HG03378 (cell line): ENCODE measurements around the gene NFX1.
"Not testable (repeated sequence)": the region's sequence is repeated elsewhere in the genome, so short reads cannot be mapped to it uniquely, and the experiment has no call there.

Source experiments
- ATAC-seq: cut with Tn5 transposase; IDR thresholded peaks from one replicate; pipeline ENCODE4 v1.9.1; 2021; ENCODE audit warnings: mild to moderate bottlenecking, moderate library complexity; ENCODE audit not compliant: unreplicated experiment

NFX1 gene

DNA sequence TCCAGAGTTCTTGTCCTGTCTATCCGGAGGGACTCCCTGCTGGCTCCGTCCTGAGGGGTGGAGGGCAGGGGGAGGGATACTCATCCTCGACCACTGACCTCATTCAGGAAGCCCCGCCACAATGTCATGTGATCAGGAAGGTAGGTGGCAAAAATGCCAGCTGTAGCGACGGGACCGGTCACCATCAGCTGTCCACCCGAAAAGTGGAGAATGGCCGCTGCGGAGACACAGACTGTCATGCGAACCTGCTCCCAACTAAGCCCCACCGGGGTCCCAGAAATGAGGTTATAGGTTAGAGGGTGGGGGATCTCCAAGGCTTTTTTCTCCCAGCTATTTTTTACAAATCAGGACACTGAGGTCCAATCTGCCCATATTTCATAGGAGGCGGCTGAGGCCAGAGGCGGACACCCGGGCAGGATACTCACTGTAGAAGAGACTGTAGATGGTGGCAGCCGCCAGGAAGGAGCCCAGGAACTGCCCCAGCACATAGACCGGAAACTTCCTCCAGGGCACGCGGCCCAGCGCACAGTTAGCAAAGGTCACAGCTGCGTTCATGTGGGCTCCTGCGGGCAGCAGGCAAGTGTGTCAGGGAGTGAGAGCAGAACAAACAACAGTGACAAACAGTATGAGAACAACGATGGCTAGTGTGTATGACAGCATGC, 95.8 kb downstream of the NFX1 start:
- ATAC-seq, result not testable (repeated sequence)

GRCh38 chr9:33386641-33386996, 96.3 kb downstream of the NFX1 start:
- ATAC-seq, result not testable (repeated sequence)

- ATAC-seq, result not testable (repeated sequence)
Observed at GRCh38 chr9:33386998-33387397, 96.7 kb downstream of the NFX1 start.

- no peak for ATAC-seq
Observed at GRCh38 chr9:33388110-33388994, 98.0 kb downstream of the NFX1 start.

GRCh38 chr9:33391111-33391771, 100.9 kb downstream of the NFX1 start:
- ATAC-seq, result not testable (repeated sequence)

DNA sequence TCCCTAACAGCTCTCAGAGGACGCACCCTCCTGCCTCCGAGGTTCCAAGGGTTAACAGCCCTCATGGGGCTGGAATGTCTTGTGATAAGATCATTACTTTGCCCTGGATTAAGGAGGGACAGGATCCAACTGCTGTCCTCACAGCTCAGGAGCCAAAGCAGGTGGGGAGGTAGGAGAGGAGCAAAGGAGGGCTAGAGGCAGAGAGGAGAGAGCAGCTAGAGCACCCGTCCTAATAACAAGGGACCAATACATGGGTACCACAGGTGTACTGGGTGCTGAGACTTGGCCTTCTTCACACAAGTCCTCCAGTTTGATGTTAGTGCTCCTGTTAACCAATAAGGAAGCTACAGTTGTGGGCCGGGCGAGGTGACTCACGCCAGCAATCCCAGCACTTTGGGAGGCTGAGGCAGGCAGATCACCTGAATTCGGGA, 102.3 kb downstream of the NFX1 start:
- ATAC-seq, result not testable (repeated sequence)

GRCh38 chr9:33393581-33393980, 103.3 kb downstream of the NFX1 start:
- ATAC-seq, result no peak

- not testable (repeated sequence) for ATAC-seq
Observed at GRCh38 chr9:33393986-33394385, 103.7 kb downstream of the NFX1 start.

DNA sequence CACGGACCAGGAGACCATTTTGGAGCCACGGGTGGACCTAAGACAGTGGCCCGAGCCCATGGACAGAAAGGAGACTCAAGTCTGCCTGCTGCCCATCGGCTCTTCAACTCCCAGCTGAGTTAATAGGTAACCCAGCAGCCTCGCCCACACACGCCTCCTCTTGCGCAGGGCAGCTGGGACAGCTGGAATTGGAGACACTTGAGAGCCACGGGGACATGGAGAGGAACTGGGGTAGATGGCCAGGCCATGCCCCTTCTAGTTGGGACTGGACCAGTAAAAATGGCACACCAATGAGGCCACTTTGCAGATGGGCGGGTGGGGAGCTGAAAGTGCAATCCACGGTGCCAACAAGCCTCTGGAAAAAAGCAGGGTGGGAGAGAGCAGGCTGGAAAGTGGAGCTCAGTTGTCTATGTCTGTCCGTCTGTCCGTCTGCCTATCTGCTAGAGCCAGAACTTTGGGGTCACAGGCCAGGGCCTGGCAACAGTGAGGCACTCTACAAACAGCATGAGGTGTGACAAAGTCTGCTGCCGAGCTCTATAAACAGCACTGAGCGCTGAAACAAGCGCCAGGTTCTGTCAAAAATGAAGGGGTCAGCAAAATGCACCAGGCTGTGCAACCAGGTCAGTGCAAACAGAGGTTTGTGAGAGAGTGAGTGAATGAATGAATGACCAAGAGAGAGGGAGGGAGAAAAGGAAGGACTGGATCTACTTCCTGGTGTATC, 105.0 kb downstream of the NFX1 start:
- ATAC-seq, result not testable (repeated sequence)

GRCh38 chr9:33397801-33398200, 107.5 kb downstream of the NFX1 start:
- ATAC-seq, result not testable (repeated sequence)

- not testable (repeated sequence) for ATAC-seq
Observed at GRCh38 chr9:33399047-33399446, 108.7 kb downstream of the NFX1 start.

DNA sequence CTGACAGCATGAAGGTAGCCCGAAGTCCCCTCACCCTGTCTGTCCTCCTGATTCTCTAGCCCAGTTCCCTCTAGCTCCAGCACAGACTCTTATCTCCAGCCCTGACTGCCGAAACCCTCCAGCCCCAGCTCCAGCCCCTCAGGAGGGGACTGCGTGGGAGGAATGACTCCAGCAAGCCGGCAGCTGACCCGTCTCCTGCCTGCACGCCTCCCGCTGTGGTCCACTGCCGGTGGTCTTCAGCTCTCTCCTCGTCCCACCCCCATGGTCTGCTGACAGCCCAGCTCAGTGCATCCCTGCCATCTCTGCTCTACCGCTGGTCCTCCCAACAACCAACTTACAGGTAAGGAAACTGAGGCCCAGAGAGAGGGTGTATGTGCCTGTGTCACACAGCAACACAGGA, 111.5 kb downstream of the NFX1 start:
- not testable (repeated sequence) for ATAC-seq

- ATAC-seq, result not testable (repeated sequence)
Observed at GRCh38 chr9:33402371-33402770, 112.1 kb downstream of the NFX1 start, which contains the start of gene AQP7. Gene AQP7 (minus strand): TSS chr9:33402568. CDS start chr9:33401262, 1,306 bp downstream.

DNA sequence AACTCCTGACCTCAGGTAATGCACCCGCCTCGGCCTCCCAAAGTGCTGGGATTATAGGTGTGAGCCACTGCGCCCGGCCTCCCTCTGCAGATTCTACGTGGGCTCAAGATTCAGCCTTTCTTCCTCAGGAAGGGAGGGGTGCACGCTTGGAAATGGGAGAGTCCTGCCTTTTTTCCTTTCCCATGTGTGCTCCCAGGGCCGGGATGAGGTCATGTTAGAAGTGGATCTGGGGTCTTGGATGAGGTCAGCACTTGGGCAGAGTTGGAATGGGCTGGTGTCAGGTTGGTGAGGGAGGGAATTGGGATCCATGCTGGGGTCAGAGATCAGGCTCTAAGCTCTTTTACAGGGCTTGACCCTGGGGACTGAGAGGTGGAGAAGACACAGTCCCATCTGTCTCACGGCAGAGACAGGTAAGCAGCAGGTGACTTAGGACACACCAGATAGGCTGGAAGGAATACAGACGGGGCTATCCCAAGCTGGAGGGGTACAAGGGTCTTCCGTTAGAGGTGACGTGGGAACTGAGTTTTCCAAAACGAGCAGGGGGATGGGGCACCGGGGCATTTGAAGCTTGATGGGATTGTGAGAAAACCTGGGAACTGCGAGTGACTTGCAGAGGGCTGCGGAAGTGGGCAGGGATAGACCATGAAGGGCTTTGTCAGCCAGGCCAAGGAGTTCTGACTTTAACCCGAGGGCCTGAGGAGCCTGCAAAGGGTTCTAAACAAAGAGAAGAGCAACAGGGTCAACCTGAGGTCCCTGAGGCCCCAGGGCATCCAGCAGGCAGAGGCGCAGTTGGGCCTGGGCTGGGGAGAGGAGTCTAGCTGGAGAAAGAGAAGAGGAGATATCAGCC, 113.8 kb downstream of the NFX1 start:
- ATAC-seq, result no peak

DNA sequence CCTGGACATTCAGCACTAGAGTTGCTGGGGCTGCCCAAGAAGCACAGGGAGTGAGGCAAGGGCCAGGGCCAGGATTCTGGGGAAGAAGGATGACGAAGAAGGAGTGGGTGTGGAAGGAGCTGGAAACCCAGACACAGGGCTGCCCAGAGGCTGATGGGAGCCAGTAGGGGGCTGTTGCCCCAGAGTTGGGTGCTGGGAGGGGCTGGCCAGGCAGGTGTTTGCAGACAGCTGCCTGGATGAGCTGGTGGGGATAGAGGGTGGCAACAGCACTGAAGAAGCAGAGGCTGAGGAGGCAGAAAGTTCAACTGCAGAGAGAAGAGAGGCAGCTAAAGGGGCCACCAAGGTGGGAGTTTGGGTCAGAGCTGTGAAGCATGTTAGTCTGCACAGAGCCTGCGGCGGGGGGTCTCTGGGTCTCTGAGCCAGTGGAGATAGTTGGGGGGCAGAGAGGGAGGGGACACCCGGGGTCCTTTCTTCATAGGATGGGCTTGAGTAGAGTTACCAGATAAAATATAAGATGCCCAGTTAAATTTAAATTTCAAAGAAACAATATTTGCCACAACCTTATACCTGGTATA, 114.6 kb downstream of the NFX1 start:
- ATAC-seq, result no peak

GRCh38 chr9:33407061-33407460, 116.7 kb downstream of the NFX1 start:
- no peak for ATAC-seq

- no peak for ATAC-seq
Observed at GRCh38 chr9:33408087-33408486, 117.8 kb downstream of the NFX1 start.

- ATAC-seq, result no peak
Observed at GRCh38 chr9:33414268-33414667, 124.0 kb downstream of the NFX1 start.

- ATAC-seq, result no peak
Observed at GRCh38 chr9:33414889-33415500, 124.7 kb downstream of the NFX1 start.
